Neural progenitor cell (in vitro differentiated cells): ENCODE data around the gene SPRED2. TPM values are rescaled to one million over a fixed set of nuclear protein-coding genes. Genes with fewer than 3 reads are reported as not detected.

Experiments used
- DNase-seq: peaks from one replicate; pipeline ENCODE4 v3.0.0-alpha.2; 2016; ENCODE audit warnings: low spot score
- H2AFZ ChIP-seq: fragments of 200-600 bp; sonication (generic); replicated peaks from 2 replicates; pipeline ENCODE4 v1.6.1; 2016; ENCODE audit warnings: antibody characterized with exemption
- H3F3A ChIP-seq: fragments of 200-600 bp; sonication (generic); 2 replicates; pipeline ENCODE4 v1.6.1; 2016; ENCODE audit warnings: antibody characterized with exemption, low read depth
- H3K27ac ChIP-seq: fragments of 200-600 bp; sonication (generic); 2 replicates; pipeline ENCODE4 v1.5.1; 2016; ENCODE audit warnings: mild to moderate bottlenecking
- H3K27me3 ChIP-seq: fragments of 200-600 bp; sonication (generic); 2 replicates; pipeline ENCODE4 v1.6.1; 2016; ENCODE audit warnings: mild to moderate bottlenecking, moderate library complexity
- H3K36me3 ChIP-seq: fragments of 200-600 bp; sonication (generic); 2 replicates; pipeline ENCODE4 v1.5.1; 2016
- H3K4me1 ChIP-seq: fragments of 200-600 bp; sonication (generic); 2 replicates; pipeline ENCODE4 v1.6.1; 2016; ENCODE audit warnings: mixed run types
- H3K4me2 ChIP-seq: fragments of 200-600 bp; sonication (generic); 2 replicates; pipeline ENCODE4 v1.6.1; 2016
- H3K4me3 ChIP-seq: fragments of 200-600 bp; sonication (generic); 2 replicates; pipeline ENCODE4 v1.5.1; 2016
- H3K79me2 ChIP-seq: fragments of 200-600 bp; sonication (generic); 2 replicates; pipeline ENCODE4 v1.6.1; 2016; ENCODE audit warnings: low read depth
- H3K9ac ChIP-seq: fragments of 200-600 bp; sonication (generic); 2 replicates; pipeline ENCODE4 v1.6.1; 2016
- H3K9me3 ChIP-seq: fragments of 200-600 bp; sonication (generic); 2 replicates; pipeline ENCODE4 v1.5.1; 2016; ENCODE audit warnings: low read depth
- H4K20me1 ChIP-seq: fragments of 200-600 bp; sonication (generic); 2 replicates; pipeline ENCODE4 v1.6.1; 2016; ENCODE audit warnings: low read depth
- H3K27ac Mint-ChIP-seq: 3 replicates; pipeline ENCODE4 v1.8.0; 2021; ENCODE audit warnings: mixed read lengths
- H3K27me3 Mint-ChIP-seq: 2 replicates; pipeline ENCODE4 v1.8.0; 2022; ENCODE audit warnings: low read depth, mild to moderate bottlenecking, inconsistent platforms, moderate library complexity, mixed read lengths; ENCODE audit not compliant: insufficient read depth
- H3K36me3 Mint-ChIP-seq: 3 replicates; pipeline ENCODE4 v1.8.0; 2021; ENCODE audit warnings: mixed read lengths
- H3K4me1 Mint-ChIP-seq: 3 replicates; pipeline ENCODE4 v1.8.0; 2021; ENCODE audit warnings: mixed read lengths
- H3K4me3 Mint-ChIP-seq: 3 replicates; pipeline ENCODE4 v1.8.0; 2021; ENCODE audit warnings: mild to moderate bottlenecking, moderate library complexity, mixed read lengths
- H3K9me3 Mint-ChIP-seq: 3 replicates; pipeline ENCODE4 v1.8.0; 2020; ENCODE audit warnings: mixed read lengths
- EZH2 ChIP-seq: fragments of 200-600 bp; sonication (generic); IDR thresholded peaks from 2 replicates; pipeline ENCODE4 v1.6.1; 2017; ENCODE audit warnings: antibody characterized with exemption, mild to moderate bottlenecking, moderate library complexity
- EZH2phosphoT487 ChIP-seq: fragments of 200-600 bp; sonication (generic); IDR thresholded peaks from 2 replicates; pipeline ENCODE4 v1.6.1; 2017; ENCODE audit warnings: antibody characterized with exemption
- total RNA-seq: library from RNA; depleted of rRNA; stranded (reverse); fragments of >200 nt; gene quantifications from 2 replicates; pipeline ENCODE4 v1.2.3, GENCODE V29; 2015; ENCODE audit warnings: low replicate concordance
- TF ChIP-seq, protein P1 (sequence below): fragments of 200-600 bp; sonication (generic); IDR thresholded peaks from 2 replicates; pipeline ENCODE4 v1.5.1; 2017; ENCODE audit warnings: antibody characterized with exemption, mild to moderate bottlenecking

Gene SPRED2
- total RNA-seq, 1 donor from 2014 or later = 11.6 TPM

GRCh38 chr2:65453916-65454315, 21.5 kb upstream of the SPRED2 start:
- Histone ChIP-seq H3K9me3 (no peaks in the 10 kb centered on the region), H3K27ac (no peak overlapping the region), H3K36me3 (no peaks in the 10 kb centered on the region), H3K4me3 (no peak overlapping the region), H3K27me3 (peaks cover 57% of the 10 kb centered on the region), H3K79me2 (no peaks in the 10 kb centered on the region), H3K4me1 (no peaks in the 10 kb centered on the region), H2AFZ (no peak overlapping the region), H4K20me1 (no peaks in the 10 kb centered on the region), H3K4me2 (no peak overlapping the region), H3F3A (no peaks in the 10 kb centered on the region), H3K9ac (no peak overlapping the region)
- H3K27ac Mint-ChIP-seq = no peak overlapping the region
- H3K27me3 Mint-ChIP-seq = no peaks in the 10 kb centered on the region
- H3K9me3 Mint-ChIP-seq = peaks cover 4% of the 10 kb centered on the region
- no peak overlapping the region for H3K4me3 Mint-ChIP-seq
- DNase-seq = no peak
- TF ChIP-seq EZH2 = no peak
- TF ChIP-seq, protein P1, sequence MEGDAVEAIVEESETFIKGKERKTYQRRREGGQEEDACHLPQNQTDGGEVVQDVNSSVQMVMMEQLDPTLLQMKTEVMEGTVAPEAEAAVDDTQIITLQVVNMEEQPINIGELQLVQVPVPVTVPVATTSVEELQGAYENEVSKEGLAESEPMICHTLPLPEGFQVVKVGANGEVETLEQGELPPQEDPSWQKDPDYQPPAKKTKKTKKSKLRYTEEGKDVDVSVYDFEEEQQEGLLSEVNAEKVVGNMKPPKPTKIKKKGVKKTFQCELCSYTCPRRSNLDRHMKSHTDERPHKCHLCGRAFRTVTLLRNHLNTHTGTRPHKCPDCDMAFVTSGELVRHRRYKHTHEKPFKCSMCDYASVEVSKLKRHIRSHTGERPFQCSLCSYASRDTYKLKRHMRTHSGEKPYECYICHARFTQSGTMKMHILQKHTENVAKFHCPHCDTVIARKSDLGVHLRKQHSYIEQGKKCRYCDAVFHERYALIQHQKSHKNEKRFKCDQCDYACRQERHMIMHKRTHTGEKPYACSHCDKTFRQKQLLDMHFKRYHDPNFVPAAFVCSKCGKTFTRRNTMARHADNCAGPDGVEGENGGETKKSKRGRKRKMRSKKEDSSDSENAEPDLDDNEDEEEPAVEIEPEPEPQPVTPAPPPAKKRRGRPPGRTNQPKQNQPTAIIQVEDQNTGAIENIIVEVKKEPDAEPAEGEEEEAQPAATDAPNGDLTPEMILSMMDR = no peak
- TF ChIP-seq EZH2phosphoT487 = no peak
- no peaks in the 10 kb centered on the region for H3K36me3 Mint-ChIP-seq
- peaks cover 18% of the 10 kb centered on the region for H3K4me1 Mint-ChIP-seq

GRCh38 chr2:65452150-65452895, 19.9 kb upstream of the SPRED2 start:
- Histone ChIP-seq H3K27me3 (peaks cover 47% of the 10 kb centered on the region), H3K4me1 (no peaks in the 10 kb centered on the region), H2AFZ (no peak overlapping the region), H3K79me2 (no peaks in the 10 kb centered on the region), H3K4me2 (no peak overlapping the region), H3F3A (no peaks in the 10 kb centered on the region), H3K36me3 (no peaks in the 10 kb centered on the region), H3K27ac (no peak overlapping the region), H3K4me3 (no peak overlapping the region), H4K20me1 (no peaks in the 10 kb centered on the region), H3K9ac (no peak overlapping the region), H3K9me3 (no peaks in the 10 kb centered on the region)
- no peak overlapping the region for H3K4me3 Mint-ChIP-seq
- TF ChIP-seq EZH2 (no peak), EZH2phosphoT487 (no peak)
- TF ChIP-seq, protein P1 = no peak
- peaks cover 10% of the 10 kb centered on the region for H3K4me1 Mint-ChIP-seq
- no peak for DNase-seq
- H3K36me3 Mint-ChIP-seq = no peaks in the 10 kb centered on the region
- no peak overlapping the region for H3K27ac Mint-ChIP-seq
- no peaks in the 10 kb centered on the region for H3K27me3 Mint-ChIP-seq
- H3K9me3 Mint-ChIP-seq = peaks cover 10% of the 10 kb centered on the region

DNA sequence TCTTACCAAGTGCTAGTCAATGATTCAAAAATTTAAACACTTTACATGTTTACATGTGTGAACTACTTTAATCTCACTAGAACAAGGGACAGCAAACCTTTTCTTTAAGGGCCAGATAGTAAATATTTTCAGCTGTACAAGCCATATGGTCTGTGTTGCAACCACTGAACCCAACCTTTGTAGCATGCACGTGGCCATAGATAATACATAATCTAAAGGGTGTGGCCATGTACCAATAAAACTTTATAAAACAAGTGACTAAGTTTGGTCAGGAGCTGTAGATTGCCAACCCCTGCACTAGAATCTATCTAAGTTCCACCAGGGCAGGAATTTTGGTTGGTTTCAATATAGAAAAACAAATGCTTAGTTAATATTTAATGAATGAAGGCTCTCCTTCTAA, 18.4 kb upstream of the SPRED2 start:
- no peak overlapping the region for H3K4me3 ChIP-seq
- H3K27ac Mint-ChIP-seq = no peak overlapping the region
- no peak overlapping the region for H3K4me2 ChIP-seq
- H3K36me3 ChIP-seq = no peaks in the 10 kb centered on the region
- H3K36me3 Mint-ChIP-seq = no peaks in the 10 kb centered on the region
- H3K9me3 Mint-ChIP-seq = peaks cover 14% of the 10 kb centered on the region
- no peak for DNase-seq
- H3K4me3 Mint-ChIP-seq = no peak overlapping the region
- H3K9ac ChIP-seq = no peak overlapping the region
- H3K9me3 ChIP-seq = no peaks in the 10 kb centered on the region
- peaks cover 45% of the 10 kb centered on the region for H3K27me3 ChIP-seq
- no peaks in the 10 kb centered on the region for H3K4me1 ChIP-seq
- no peaks in the 10 kb centered on the region for H3K79me2 ChIP-seq
- no peaks in the 10 kb centered on the region for H3K27me3 Mint-ChIP-seq
- no peak overlapping the region for H2AFZ ChIP-seq
- H4K20me1 ChIP-seq = no peaks in the 10 kb centered on the region
- no peak overlapping the region for H3K27ac ChIP-seq
- TF ChIP-seq EZH2phosphoT487 (no peak), EZH2 (no peak)
- TF ChIP-seq, protein P1 = no peak
- H3K4me1 Mint-ChIP-seq = peaks cover under 1% of the 10 kb centered on the region
- H3F3A ChIP-seq = no peaks in the 10 kb centered on the region
